ENCODE results near the gene UGT1A8.
"Not testable (repeated sequence)": the region's sequence is repeated elsewhere in the genome, so short reads cannot be mapped to it uniquely, and the experiment has no call there.

The UGT1A8 gene

DNA sequence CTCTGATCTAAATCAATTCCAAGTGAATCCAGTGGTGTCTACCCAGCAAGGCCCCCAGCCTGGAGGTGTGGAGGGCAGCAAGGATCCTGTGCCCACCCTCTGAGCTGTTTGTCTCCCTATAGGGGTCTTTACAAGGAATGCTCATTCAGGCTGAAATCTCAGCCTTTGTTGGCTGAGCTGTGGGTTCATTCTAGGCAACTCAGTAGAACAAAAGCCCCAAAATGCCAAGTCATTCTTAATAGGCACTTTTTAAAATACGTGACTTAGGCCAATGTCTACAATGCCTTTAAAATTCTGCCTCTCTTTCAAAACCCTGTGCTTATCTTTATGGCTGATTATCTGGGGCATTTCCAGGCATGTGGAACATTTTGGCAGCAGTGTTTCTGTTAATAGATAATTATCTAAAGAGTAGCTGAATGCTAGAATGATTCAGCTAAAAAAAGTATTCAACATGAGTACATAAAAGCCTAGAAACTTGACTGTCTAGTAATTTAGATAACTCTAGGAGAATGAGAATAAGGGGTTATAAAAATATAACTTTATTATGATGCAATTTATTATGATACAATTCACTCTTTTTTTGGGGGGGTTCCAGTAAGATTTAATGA, 82.7 kb downstream of the UGT1A8 start:
- H3K9me3 ChIP-seq (ENCODE audit: control insufficient read depth, low read length): no peaks in the 10 kb centered on the region
- no peak overlapping the region for H3K4me3 ChIP-seq (ENCODE audit: extremely low read depth, insufficient read depth, low read length, poor library complexity, severe bottlenecking)
- no peaks in the 10 kb centered on the region for H3K36me3 ChIP-seq (ENCODE audit: control insufficient read depth, insufficient read depth, low read length)
- WGBS, 2 experiments (ENCODE audit: insufficient coverage in 2 of 2): 100% methylated on average over 1 of the region's 1 CpG; no CpG with 5 or more reads in 1 of the 2 experiments
- peaks cover 4% of the 10 kb centered on the region for H3K4me1 ChIP-seq (ENCODE audit: control insufficient read depth, insufficient read depth, low read length, poor library complexity, severe bottlenecking)
- H3K27ac ChIP-seq (ENCODE audit: low read depth, low read length, severe bottlenecking): peak overlapping the region; percentile 83

DNA sequence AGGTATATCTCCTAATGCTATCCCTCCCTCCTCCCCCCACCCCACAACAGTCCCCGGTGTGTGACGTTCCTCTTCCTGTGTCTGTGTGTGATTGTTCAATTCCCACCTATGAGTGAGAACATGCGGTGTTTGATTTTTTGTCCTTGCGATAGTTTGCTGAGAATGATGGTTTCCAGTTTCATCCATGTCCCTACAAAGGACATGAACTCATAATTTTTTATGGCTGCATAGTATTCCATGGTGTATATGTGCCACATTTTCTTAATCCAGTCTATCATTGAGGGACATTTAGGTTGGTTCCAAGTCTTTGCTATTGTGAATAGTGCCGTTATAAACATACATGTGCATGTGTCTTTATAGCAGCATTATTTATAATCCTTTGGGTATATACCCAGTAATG, 83.4 kb downstream of the UGT1A8 start:
- H3K36me3 ChIP-seq (ENCODE audit: control insufficient read depth, insufficient read depth, low read length); H3K9me3 ChIP-seq (ENCODE audit: control insufficient read depth, low read length); H3K4me1 ChIP-seq (ENCODE audit: control insufficient read depth, insufficient read depth, low read length, poor library complexity, severe bottlenecking); H3K27ac ChIP-seq (ENCODE audit: low read depth, low read length, severe bottlenecking); H3K4me3 ChIP-seq (ENCODE audit: extremely low read depth, insufficient read depth, low read length, poor library complexity, severe bottlenecking): not testable (repeated sequence)
- no CpG with 5 or more reads among the region's 5 CpGs for WGBS, 2 experiments (ENCODE audit: insufficient coverage in 2 of 2)

DNA sequence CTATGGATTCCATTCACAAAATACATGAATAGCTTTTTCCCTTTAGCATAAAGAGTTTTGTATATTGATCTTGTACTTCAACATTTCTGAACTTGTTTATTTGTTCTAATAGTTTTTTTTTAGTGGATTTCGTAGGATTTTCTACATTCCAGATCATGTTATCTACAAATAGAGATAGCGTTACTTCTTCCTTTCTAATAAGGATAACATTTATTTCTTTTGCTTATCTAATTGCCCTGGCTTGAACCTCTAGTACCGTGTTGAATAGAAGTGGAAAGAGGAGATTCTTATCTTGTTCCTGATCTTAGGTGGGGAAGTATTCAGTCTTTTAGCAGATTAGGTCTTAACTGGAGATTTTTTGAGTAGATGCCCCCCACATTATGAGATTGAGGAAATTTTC, 84.8 kb downstream of the UGT1A8 start:
- Histone ChIP-seq H3K4me1 (ENCODE audit: control insufficient read depth, insufficient read depth, low read length, poor library complexity, severe bottlenecking) (peaks cover 4% of the 10 kb centered on the region), H3K9me3 (ENCODE audit: control insufficient read depth, low read length) (no peaks in the 10 kb centered on the region), H3K36me3 (ENCODE audit: control insufficient read depth, insufficient read depth, low read length) (no peaks in the 10 kb centered on the region), H3K4me3 (ENCODE audit: extremely low read depth, insufficient read depth, low read length, poor library complexity, severe bottlenecking) (no peak overlapping the region), H3K27ac (ENCODE audit: low read depth, low read length, severe bottlenecking) (no peak overlapping the region)
- WGBS, 2 experiments (ENCODE audit: insufficient coverage in 2 of 2): 86% methylated on average over 1 of the region's 3 CpGs; no CpG with 5 or more reads in 1 of the 2 experiments

DNA sequence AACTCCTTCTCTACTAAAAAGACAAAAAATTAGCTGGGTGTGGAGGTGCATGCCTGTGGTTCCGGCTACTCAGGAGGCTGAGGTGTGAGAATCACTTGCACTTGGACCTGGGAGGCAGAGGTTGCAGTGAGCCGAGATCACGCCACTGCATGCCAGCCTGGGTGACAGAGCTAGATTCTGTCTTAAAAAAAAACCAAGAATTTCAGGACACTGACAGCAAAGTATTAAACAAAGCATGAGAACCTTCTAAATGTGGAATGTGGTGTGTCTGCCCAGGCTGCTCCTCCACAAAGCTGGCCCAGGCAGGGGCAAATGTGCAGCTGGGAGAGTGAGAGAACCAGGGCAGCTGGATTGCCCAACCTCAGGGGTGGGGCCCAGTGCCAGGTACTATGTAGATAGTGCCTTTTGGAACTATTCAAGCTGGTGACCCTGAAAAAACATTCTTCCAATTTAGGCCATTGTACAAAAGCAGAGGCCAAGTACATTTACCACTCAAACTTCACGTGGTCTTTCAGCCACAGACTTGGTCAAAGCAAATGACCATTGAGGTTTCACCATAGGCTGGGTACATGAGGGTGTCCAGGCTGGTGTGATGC, 88.6 kb downstream of the UGT1A8 start:
- Histone ChIP-seq H3K9me3 (ENCODE audit: control insufficient read depth, low read length) (no peaks in the 10 kb centered on the region), H3K27ac (ENCODE audit: low read depth, low read length, severe bottlenecking) (no peak overlapping the region), H3K4me1 (ENCODE audit: control insufficient read depth, insufficient read depth, low read length, poor library complexity, severe bottlenecking) (peaks cover 4% of the 10 kb centered on the region), H3K4me3 (ENCODE audit: extremely low read depth, insufficient read depth, low read length, poor library complexity, severe bottlenecking) (no peak overlapping the region), H3K36me3 (ENCODE audit: control insufficient read depth, insufficient read depth, low read length) (no peaks in the 10 kb centered on the region)
- WGBS, 2 experiments (ENCODE audit: insufficient coverage in 2 of 2): 64 to 75% methylated on average over 4 of the region's 4 CpGs

GRCh38 chr2:233706720-233707119, 89.3 kb downstream of the UGT1A8 start:
- no peak overlapping the region for H3K27ac ChIP-seq (ENCODE audit: low read depth, low read length, severe bottlenecking)

DNA sequence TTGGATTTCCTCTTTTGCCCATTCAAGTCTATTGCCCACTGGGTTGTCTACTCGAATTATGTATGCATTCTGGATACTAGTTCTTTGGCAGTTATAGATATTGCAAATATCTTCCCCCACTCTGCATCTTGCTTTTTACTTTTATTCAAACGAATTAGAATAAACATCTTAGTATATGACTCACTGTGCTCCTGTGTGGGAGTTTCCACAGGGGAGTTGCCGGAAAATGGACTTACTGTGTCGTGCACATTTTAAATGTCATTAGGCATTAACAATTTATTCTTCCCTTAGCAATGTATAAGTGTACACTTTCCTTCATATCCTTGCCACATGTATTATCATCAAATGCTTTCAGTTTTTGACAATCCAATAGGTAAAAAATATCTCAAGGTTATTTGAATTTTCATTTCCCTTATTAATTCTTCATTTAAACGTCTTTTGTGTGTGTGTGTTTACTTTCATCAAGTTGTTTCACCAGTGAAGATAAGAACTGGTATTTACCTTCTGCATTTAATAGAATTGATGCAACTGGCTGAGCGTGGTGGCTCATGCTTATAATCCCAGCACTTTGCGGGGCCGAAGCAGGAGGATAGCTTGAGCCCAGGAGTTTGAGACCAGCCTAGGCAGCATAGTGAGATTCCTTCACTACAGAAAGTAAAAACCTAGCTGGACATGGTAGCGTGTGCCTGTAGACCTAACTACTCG, 90.7 kb downstream of the UGT1A8 start:
- 91 to 100% methylated on average over 1 to 4 of the region's 10 CpGs for WGBS, 2 experiments (ENCODE audit: insufficient coverage in 2 of 2)
- no peak overlapping the region for H3K4me3 ChIP-seq (ENCODE audit: extremely low read depth, insufficient read depth, low read length, poor library complexity, severe bottlenecking)
- no peaks in the 10 kb centered on the region for H3K9me3 ChIP-seq (ENCODE audit: control insufficient read depth, low read length)
- no peak overlapping the region for H3K27ac ChIP-seq (ENCODE audit: low read depth, low read length, severe bottlenecking)
- peaks cover 7% of the 10 kb centered on the region for H3K4me1 ChIP-seq (ENCODE audit: control insufficient read depth, insufficient read depth, low read length, poor library complexity, severe bottlenecking)
- H3K36me3 ChIP-seq (ENCODE audit: control insufficient read depth, insufficient read depth, low read length): no peaks in the 10 kb centered on the region

More at GRCh38 chr2:233706720-233707119, 89.3 kb downstream of the UGT1A8 start:
- H3K4me1 ChIP-seq (ENCODE audit: control insufficient read depth, insufficient read depth, low read length, poor library complexity, severe bottlenecking): peaks cover 7% of the 10 kb centered on the region
- no peak overlapping the region for H3K4me3 ChIP-seq (ENCODE audit: extremely low read depth, insufficient read depth, low read length, poor library complexity, severe bottlenecking)
- WGBS, 2 experiments (ENCODE audit: insufficient coverage in 2 of 2): 20 to 50% methylated on average over 1 of the region's 1 CpG
- no peaks in the 10 kb centered on the region for H3K36me3 ChIP-seq (ENCODE audit: control insufficient read depth, insufficient read depth, low read length)
- no peaks in the 10 kb centered on the region for H3K9me3 ChIP-seq (ENCODE audit: control insufficient read depth, low read length)

- peaks cover 7% of the 10 kb centered on the region for H3K4me1 ChIP-seq (ENCODE audit: control insufficient read depth, insufficient read depth, low read length, poor library complexity, severe bottlenecking)
- H3K36me3 ChIP-seq (ENCODE audit: control insufficient read depth, insufficient read depth, low read length): no peaks in the 10 kb centered on the region
- no peak overlapping the region for H3K4me3 ChIP-seq (ENCODE audit: extremely low read depth, insufficient read depth, low read length, poor library complexity, severe bottlenecking)
- no peak overlapping the region for H3K27ac ChIP-seq (ENCODE audit: low read depth, low read length, severe bottlenecking)
- no peaks in the 10 kb centered on the region for H3K9me3 ChIP-seq (ENCODE audit: control insufficient read depth, low read length)
- WGBS, 2 experiments (ENCODE audit: insufficient coverage in 2 of 2): 92 to 96% methylated on average over 3 of the region's 5 CpGs
These were observed 91.5 kb downstream of the UGT1A8 start for GRCh38 chr2:233708942-233709341.

DNA sequence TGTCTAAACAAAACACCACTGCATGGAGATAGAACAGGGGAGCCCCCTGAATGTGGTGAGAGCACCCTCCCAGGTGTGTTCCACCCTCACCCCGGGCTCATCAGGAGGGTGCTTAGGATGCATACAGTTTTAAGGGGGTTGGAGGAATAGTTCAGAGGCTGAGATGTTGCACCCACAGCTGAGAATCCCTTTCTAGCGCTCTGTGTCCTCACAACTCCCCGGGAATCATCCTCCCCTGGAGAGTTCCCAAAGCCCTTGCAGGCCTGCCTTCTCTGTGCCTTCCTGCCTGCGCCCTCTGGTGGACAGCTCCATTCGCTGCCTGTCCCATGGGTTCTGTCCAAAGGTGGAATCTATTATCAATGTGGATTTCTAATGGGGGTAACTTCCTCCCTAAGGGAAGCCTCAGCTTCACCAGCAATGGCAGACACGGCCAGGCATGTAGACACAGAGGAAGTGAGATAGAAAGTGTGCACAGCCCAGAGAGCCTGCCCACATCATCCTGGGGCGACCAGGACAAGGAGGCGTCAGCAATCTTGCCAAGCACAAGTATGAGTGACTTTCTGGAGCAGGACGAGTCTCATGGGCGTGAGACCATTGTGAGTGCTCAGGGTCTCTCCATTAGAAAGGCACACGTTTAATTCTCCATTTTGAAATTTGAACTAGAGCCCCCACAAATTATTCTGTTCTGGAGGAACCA, 94.0 kb downstream of the UGT1A8 start:
- peaks cover 7% of the 10 kb centered on the region for H3K4me1 ChIP-seq (ENCODE audit: control insufficient read depth, insufficient read depth, low read length, poor library complexity, severe bottlenecking)
- no peak overlapping the region for H3K27ac ChIP-seq (ENCODE audit: low read depth, low read length, severe bottlenecking)
- H3K4me3 ChIP-seq (ENCODE audit: extremely low read depth, insufficient read depth, low read length, poor library complexity, severe bottlenecking): no peak overlapping the region
- H3K9me3 ChIP-seq (ENCODE audit: control insufficient read depth, low read length): no peaks in the 10 kb centered on the region
- no peaks in the 10 kb centered on the region for H3K36me3 ChIP-seq (ENCODE audit: control insufficient read depth, insufficient read depth, low read length)
- 62 to 69% methylated on average over 6 to 8 of the region's 11 CpGs for WGBS, 2 experiments (ENCODE audit: insufficient coverage in 2 of 2)

GRCh38 chr2:233712611-233713261, 95.3 kb downstream of the UGT1A8 start, which contains the start of gene UGT1A5:
Gene UGT1A5, plus strand, starts transcription at chr2:233712907. Its CDS starts 85 bp downstream, at chr2:233712992.
- 86 to 92% methylated on average over 10 to 13 of the region's 14 CpGs for whole genome bisulfite sequencing, 2 experiments (ENCODE audit: insufficient coverage in 2 of 2)
- H3K36me3 ChIP-seq (ENCODE audit: control insufficient read depth, insufficient read depth, low read length): no peaks in the 10 kb centered on the region
- H3K4me1 ChIP-seq (ENCODE audit: control insufficient read depth, insufficient read depth, low read length, poor library complexity, severe bottlenecking): peaks cover 7% of the 10 kb centered on the region
- no peak within 1 kb of the TSS for H3K4me3 ChIP-seq (ENCODE audit: extremely low read depth, insufficient read depth, low read length, poor library complexity, severe bottlenecking)
- no peaks in the 10 kb centered on the region for H3K9me3 ChIP-seq (ENCODE audit: control insufficient read depth, low read length)
- no peak within 1 kb of the TSS for H3K27ac ChIP-seq (ENCODE audit: low read depth, low read length, severe bottlenecking)

- Histone ChIP-seq H3K36me3 (ENCODE audit: control insufficient read depth, insufficient read depth, low read length) (no peaks in the 10 kb centered on the region), H3K27ac (ENCODE audit: low read depth, low read length, severe bottlenecking) (no peak overlapping the region), H3K4me1 (ENCODE audit: control insufficient read depth, insufficient read depth, low read length, poor library complexity, severe bottlenecking) (peaks cover 7% of the 10 kb centered on the region), H3K4me3 (ENCODE audit: extremely low read depth, insufficient read depth, low read length, poor library complexity, severe bottlenecking) (no peak overlapping the region), H3K9me3 (ENCODE audit: control insufficient read depth, low read length) (no peaks in the 10 kb centered on the region)
- 90 to 100% methylated on average over 3 to 6 of the region's 7 CpGs for WGBS, 2 experiments (ENCODE audit: insufficient coverage in 2 of 2)
These were observed 95.8 kb downstream of the UGT1A8 start for GRCh38 chr2:233713262-233713615.
